Heart left ventricle (tissue), 13 donors: ENCODE measurements around the gene SDR9C7.

ENCODE experiments used
- CTCF ChIP-seq, 12 donors: fragments of 200-600 bp; sonication (generic) in 4 of 12; IDR thresholded peaks; one replicate each; pipeline versions ENCODE4 v1.5.0 to v1.8.0; 2018 to 2022; ENCODE audit warnings: antibody characterized with exemption in 12 of 12, mild to moderate bottlenecking in 5 of 12
- POLR2A ChIP-seq, 2 donors: fragments of 450-650 bp; IDR thresholded peaks; one replicate each; pipeline ENCODE4 v1.6.1; 2017; ENCODE audit warnings: antibody characterized with exemption in 2 of 2, mild to moderate bottlenecking in 2 of 2, moderate library complexity in 2 of 2
- donor health status: ischemic (EF 13 %, LVEDD 7.1; RV severe dilation, severe dysfunction).
- donor health status: DM: no; HTN: yes; CAD: no.
- donor health status: DM: no; HTN: no; CAD: no.
- donor health status: ischemic (EF 25% LVEDD 6.9; RV normal size, moderate dysfunction).
- donor health status: ischemic (EF 25% LVEDD 5.7; RV mildly dilated, moderate dysfunction).
- donor health status: ischemic (EF 35%, LVEDD 5.7; RV mildly dilated, moderate dysfunction).
- donor health status: nonischemic (EF 11% LVEDD 7.7; RV severe dilation, severe dysfunction).
- donor health status: DM: yes; HTN: yes; CAD: no.
- donor health status: PGD.
- donor health status: ischemic (EF 29% LVEDD 5.4; RV normal size, mild dysfunction).
- donor health status: nonischemic (EF 23%, LVEDD 6.1; RV moderate dilation, normal function).

DNA sequence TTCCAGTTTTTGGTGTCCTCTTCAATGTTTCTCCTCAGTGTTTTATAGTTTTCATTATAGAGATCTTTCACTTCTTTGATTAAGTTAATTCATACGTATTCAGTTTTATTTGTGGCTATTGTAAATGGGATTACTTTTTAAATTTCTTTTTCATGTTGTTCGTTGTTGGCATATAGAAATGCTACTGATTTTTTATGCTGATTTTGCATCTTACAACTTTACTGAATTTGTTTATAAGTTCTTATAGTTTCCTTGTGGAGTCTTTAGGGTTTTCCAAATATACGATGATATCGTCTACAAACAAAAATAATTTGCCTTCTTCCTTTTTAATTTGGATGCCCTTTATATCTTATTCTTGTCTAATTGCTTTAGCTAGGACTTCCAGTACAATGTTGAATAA, 9.7 kb upstream of the SDR9C7 start:
- TF ChIP-seq CTCF (IDR thresholded peaks at IDR 0.05) = no peak
- TF ChIP-seq POLR2A (IDR thresholded peaks at IDR 0.05) = no peak
